Nephron progenitor cell (in vitro differentiated cells): Measurements from ENCODE around the gene IVD.
A peak's percentile ranks its signal among the peaks of the same experiment; 100 is the strongest.

Source experiments
- DNase-seq: peaks from one replicate; pipeline ENCODE4 v3.0.0; 2021
- H3K27ac Mint-ChIP-seq: 2 replicates; pipeline ENCODE4 v1.8.0; 2021; ENCODE audit warnings: mild to moderate bottlenecking, moderate library complexity, mixed read lengths
- H3K27me3 Mint-ChIP-seq: 2 replicates; pipeline ENCODE4 v1.8.0; 2021; ENCODE audit warnings: mild to moderate bottlenecking, low read depth, mixed read lengths; ENCODE audit not compliant: poor library complexity
- H3K36me3 Mint-ChIP-seq: 2 replicates; pipeline ENCODE4 v1.8.0; 2021; ENCODE audit warnings: low read depth, mixed read lengths
- H3K4me1 Mint-ChIP-seq: 2 replicates; pipeline ENCODE4 v1.8.0; 2021; ENCODE audit warnings: mixed read lengths
- H3K4me3 Mint-ChIP-seq: 2 replicates; pipeline ENCODE4 v1.8.0; 2021; ENCODE audit warnings: mild to moderate bottlenecking, moderate library complexity, mixed read lengths
- H3K9me3 Mint-ChIP-seq: 2 replicates; pipeline ENCODE4 v1.8.0; 2021; ENCODE audit warnings: mild to moderate bottlenecking, moderate library complexity, mixed read lengths
- TF ChIP-seq, protein P1 (sequence below): fragments of 200-600 bp; sonication (generic); IDR thresholded peaks from 2 replicates; pipeline ENCODE4 v1.5.0; 2021; ENCODE audit warnings: antibody characterized with exemption

IVD gene

GRCh38 chr15:40392986-40393948 lies 12.3 kb upstream of the IVD start:
- Mint-ChIP-seq H3K4me3 (no peak overlapping the region), H3K27me3 (no peaks in the 10 kb centered on the region)
- TF ChIP-seq, protein P1, sequence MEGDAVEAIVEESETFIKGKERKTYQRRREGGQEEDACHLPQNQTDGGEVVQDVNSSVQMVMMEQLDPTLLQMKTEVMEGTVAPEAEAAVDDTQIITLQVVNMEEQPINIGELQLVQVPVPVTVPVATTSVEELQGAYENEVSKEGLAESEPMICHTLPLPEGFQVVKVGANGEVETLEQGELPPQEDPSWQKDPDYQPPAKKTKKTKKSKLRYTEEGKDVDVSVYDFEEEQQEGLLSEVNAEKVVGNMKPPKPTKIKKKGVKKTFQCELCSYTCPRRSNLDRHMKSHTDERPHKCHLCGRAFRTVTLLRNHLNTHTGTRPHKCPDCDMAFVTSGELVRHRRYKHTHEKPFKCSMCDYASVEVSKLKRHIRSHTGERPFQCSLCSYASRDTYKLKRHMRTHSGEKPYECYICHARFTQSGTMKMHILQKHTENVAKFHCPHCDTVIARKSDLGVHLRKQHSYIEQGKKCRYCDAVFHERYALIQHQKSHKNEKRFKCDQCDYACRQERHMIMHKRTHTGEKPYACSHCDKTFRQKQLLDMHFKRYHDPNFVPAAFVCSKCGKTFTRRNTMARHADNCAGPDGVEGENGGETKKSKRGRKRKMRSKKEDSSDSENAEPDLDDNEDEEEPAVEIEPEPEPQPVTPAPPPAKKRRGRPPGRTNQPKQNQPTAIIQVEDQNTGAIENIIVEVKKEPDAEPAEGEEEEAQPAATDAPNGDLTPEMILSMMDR = no peak

GRCh38 chr15:40397688-40398412 lies 7.7 kb upstream of the IVD start:
- DNase-seq = no peak
- Mint-ChIP-seq H3K9me3 (no peaks in the 10 kb centered on the region), H3K27ac (no peak overlapping the region), H3K4me3 (no peak overlapping the region), H3K27me3 (no peaks in the 10 kb centered on the region), H3K4me1 (no peaks in the 10 kb centered on the region), H3K36me3 (peaks cover 26% of the 10 kb centered on the region)
- TF ChIP-seq, protein P1 = no peak

More at GRCh38 chr15:40392986-40393948, 12.3 kb upstream of the IVD start:
- H3K36me3 Mint-ChIP-seq = peaks cover 67% of the 10 kb centered on the region
- DNase-seq = no peak
- H3K27ac Mint-ChIP-seq = no peak overlapping the region
- H3K4me1 Mint-ChIP-seq = no peaks in the 10 kb centered on the region
- no peaks in the 10 kb centered on the region for H3K9me3 Mint-ChIP-seq

DNA sequence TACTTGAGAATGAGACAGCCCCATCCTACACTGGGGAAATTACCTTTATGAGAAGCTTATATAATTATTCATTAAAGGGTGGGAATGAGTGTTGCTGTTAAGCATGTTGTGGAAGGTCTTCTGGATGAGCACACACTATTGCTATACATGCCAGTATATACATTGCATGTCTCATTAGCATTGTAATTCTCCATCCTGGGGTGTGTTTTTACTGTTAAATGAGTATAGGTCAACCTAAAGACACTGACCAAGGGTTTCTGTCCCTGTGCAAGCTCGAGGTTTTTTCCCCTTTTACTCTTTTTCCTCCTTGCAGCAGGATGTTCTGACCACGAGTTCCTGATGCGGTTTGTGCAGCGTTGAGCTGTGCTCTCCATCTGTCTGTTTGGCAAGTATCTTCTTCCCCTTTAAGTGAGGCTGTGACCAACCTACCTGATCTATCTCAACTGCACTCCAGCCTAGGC lies 7.2 kb upstream of the IVD start:
- no peak for DNase-seq
- H3K27me3 Mint-ChIP-seq = peaks cover 2% of the 10 kb centered on the region
- TF ChIP-seq, protein P1 = no peak
- no peaks in the 10 kb centered on the region for H3K4me1 Mint-ChIP-seq
- H3K4me3 Mint-ChIP-seq = no peak overlapping the region
- H3K36me3 Mint-ChIP-seq = peaks cover 20% of the 10 kb centered on the region
- no peaks in the 10 kb centered on the region for H3K9me3 Mint-ChIP-seq
- peak overlapping the region; percentile 41 for H3K27ac Mint-ChIP-seq

DNA sequence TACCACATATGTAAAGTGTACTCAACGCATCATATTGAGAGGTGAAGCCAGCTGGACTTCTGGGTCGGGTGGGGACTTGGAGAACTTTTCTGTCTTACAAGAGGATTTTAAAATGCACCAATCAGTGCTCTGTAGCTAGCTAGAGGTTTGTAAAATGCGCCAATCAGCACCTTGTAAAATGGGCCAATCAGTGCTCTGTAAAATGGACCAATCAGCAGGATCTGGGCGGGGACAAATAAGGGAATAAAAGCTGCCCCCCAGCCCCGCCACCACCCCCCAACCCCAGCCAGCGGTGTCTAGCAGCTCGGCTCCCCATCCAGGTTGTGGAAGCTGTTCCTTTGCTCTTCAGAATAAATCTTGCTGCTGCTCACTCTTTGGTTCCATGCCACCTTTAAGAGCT lies 6.2 kb upstream of the IVD start:
- Mint-ChIP-seq H3K9me3 (no peaks in the 10 kb centered on the region), H3K4me1 (no peaks in the 10 kb centered on the region), H3K27ac (no peak overlapping the region), H3K36me3 (peaks cover 13% of the 10 kb centered on the region), H3K4me3 (no peak overlapping the region), H3K27me3 (peaks cover 6% of the 10 kb centered on the region)
- no peak for DNase-seq
- TF ChIP-seq, protein P1 = no peak

DNA sequence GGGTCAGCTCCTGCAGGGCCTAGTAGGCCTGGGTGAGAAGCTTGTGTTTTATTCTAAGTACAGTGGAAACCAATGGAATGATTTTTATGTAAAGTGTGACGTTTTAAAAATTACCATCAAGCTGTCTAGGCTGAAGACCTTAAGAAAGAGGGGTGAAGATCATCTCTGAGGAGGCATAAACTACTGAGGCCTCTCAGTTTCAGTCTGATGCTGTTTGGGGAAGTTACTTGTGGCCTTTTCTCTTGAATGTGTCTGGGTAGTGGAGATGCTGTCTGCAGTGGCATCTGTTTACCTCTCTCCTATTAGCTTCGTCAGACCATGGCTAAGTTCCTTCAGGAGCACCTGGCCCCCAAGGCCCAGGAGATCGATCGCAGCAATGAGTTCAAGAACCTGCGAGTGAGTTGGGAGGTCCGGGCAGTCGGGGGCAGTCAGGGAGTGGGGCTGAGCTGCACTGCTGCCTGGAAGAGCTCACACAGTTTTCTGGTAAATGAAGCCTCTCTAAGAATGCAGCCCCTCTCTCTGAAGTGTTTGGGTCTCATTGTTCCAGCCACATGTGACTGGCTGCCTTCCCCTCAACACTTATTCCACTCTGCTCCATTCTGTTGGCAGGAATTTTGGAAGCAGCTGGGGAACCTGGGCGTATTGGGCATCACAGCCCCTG lies 1.9 kb downstream of the IVD start:
- Mint-ChIP-seq H3K4me3 (peak overlapping the region; percentile 88), H3K36me3 (peaks cover 36% of the 10 kb centered on the region), H3K4me1 (peaks cover 34% of the 10 kb centered on the region), H3K27ac (peak overlapping the region; percentile 68), H3K9me3 (no peaks in the 10 kb centered on the region), H3K27me3 (peaks cover 6% of the 10 kb centered on the region)
- no peak for DNase-seq
- TF ChIP-seq, protein P1 = no peak
